GM19099 (cell line): ENCODE data around the gene TTC33.

Experiments used
- POLR2A ChIP-seq: IDR thresholded peaks from 3 replicates; pipeline ENCODE4 v1.6.1; 2011; ENCODE audit warnings: low read depth; ENCODE audit not compliant: insufficient read length; ENCODE audit errors: extremely low read depth

The TTC33 gene

DNA sequence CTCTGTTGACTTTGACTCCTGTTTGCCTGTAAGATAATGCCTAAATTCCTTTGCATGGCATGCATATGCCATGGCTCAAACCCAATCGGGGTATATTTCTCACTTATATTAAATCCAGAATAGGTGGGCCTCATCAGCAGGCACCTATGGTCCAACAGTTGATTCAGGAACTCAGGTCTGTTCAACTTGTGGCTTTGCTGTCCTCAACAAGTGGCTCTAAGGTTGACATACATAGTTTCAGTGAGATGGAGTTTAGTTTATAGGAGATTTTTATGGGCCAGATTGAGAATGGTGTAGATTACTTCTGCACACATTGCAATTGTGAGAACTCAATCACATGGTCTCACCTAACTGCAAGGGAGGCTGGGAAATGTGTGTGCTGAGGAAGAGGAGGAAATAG, 107.6 kb downstream of the TTC33 start:
- no peak for TF ChIP-seq POLR2A

DNA sequence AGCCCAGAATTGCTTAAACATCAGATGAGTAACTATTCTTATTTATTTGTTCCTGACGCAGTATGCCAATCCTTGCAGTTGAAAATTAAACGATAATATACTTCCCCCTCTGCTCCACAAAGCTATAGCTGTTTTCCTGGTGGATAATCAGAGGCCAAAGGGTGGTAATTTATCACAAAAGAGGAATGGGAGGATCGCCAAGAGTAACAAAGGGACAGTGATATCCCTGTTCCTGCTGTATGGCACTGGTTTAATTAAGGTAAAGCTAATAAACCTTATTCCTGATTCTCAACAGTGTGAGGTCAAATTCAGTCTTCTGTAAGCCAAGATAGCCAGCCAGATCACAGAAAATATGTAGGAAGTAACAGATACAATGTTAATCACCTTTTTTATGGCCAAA, 109.5 kb downstream of the TTC33 start:
- TF ChIP-seq POLR2A: no peak

DNA sequence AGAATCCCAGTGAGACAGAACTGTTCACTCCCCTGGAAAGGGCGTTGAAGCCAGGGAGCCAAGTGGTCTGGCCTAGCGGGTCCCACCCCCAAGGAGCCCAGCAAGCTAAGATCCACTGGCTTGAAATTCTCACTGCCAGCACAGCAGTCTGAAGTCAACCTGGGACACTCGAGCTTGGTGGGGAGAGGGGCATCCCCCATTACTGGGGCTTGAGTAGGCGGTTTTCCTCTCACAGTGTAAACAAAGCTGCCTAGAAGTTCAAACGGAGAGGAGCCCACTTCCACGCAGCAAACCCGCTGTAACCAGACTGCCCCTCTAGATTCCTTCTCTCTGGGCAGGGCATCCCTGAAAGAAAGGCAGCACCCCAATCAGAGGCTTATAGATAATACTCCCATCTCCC, 121.2 kb downstream of the TTC33 start:
- TF ChIP-seq POLR2A: no peak

DNA sequence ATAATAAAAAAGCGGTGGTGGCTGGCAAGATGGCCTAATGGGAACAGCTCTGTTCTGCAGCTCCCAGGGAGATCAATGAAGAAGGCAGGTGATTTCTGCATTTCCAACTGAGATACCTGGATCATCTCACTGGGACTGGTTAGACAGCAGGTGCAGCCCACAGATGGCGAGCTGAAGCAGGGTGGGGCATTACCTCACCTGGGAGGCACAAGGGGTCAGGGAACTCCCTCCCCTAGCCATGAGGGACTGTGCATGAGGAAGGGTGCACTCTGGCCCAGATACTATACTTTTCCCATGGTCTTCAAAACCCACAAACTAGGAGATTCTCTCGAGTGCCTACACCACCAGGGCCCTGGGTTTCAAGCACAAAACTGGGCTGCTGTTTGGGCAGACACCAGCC, 121.6 kb downstream of the TTC33 start:
- TF ChIP-seq POLR2A: no peak

DNA sequence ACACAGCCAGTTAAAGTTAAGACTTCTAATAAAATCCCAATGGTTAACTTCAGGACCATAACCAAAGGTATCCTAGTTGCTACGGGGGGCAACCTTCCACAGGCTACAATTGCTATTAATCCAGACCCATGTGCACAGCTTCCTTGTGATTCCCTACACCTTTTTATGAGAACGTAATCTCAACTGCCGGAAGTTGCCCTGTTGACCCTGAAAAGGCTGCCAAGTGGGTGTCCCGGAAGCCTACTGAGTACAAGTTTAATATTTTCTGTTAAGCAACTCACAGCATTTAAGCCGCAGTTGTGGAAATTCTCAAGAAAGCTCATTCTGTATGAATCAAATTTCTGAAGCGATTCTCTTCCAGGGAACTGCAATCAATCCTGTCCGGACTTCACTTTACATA, 124.5 kb downstream of the TTC33 start:
- TF ChIP-seq POLR2A: no peak

DNA sequence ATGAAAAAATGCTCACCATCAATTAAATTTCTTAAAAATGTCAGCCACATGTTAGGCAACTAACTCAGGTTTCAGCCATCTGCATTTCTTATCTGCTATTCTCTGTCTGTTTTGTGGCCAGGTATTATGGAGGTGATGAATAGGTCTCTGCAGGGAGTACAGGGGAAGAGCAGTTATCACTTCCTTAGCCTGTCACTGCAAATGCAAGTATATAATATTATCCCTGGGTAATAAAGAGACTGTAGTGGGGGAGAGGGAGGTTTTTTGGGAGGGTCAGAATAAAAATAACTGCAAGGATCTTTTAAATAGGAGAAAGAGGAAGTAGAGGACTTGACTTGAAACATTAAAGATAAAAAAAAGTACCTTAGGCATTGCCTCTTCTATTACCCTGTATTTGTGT, 125.6 kb downstream of the TTC33 start:
- TF ChIP-seq POLR2A: no peak

DNA sequence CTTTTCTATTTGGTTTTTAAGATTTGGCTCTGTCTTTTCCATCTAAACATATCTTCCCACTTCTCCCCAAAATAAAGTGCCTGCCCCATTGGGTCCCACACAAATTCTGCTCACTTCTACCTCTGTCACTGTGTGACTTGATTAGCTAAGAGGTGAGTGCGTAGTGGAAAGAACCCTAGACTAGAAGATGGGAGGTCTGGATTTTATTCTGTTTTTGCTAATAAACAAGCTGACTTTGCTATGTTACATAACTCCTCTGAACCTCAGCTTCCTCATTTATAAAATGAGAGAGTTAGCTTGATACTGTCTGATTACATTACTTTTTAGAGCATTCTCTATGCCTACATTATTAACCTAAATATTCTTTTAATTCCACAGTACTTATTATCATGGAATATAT, 127.4 kb downstream of the TTC33 start:
- no peak for TF ChIP-seq POLR2A

DNA sequence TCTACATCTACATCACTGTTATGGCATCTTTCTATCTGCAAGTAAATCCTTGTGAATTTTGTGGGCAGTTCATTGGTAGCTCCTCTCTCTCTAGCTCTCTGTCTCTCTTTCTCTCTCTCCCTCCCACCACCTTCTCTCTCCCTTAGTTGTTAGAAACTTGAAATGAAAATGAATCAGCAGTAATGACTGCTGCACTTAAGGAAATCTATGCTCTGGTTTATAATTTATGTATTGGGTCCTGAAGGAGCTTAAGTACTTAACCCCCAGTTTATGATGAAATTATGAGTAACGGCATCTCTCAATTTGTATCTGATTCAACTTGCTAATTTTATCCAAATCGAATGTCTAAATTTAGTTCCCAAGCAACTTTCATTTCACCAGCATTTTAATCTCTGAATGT, 128.1 kb downstream of the TTC33 start:
- no peak for TF ChIP-seq POLR2A

DNA sequence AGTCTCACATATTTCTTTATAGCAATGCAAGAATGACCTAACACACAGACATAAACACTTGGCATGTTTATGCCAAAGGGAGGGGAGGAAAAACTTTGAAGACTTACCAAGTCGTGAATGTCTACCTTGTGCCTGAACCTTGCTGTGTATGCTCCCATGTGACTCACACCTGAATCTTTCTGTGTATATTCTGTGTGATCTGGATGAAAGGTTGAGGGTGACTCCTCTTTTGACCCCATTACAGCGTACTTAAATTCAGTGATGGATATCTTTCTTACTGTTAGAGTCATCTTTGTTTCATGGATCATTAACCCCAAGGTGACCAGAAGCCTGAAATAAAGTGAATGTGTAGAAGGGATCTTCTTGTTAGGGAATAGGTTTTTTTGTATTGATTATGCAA, 129.0 kb downstream of the TTC33 start:
- no peak for TF ChIP-seq POLR2A

DNA sequence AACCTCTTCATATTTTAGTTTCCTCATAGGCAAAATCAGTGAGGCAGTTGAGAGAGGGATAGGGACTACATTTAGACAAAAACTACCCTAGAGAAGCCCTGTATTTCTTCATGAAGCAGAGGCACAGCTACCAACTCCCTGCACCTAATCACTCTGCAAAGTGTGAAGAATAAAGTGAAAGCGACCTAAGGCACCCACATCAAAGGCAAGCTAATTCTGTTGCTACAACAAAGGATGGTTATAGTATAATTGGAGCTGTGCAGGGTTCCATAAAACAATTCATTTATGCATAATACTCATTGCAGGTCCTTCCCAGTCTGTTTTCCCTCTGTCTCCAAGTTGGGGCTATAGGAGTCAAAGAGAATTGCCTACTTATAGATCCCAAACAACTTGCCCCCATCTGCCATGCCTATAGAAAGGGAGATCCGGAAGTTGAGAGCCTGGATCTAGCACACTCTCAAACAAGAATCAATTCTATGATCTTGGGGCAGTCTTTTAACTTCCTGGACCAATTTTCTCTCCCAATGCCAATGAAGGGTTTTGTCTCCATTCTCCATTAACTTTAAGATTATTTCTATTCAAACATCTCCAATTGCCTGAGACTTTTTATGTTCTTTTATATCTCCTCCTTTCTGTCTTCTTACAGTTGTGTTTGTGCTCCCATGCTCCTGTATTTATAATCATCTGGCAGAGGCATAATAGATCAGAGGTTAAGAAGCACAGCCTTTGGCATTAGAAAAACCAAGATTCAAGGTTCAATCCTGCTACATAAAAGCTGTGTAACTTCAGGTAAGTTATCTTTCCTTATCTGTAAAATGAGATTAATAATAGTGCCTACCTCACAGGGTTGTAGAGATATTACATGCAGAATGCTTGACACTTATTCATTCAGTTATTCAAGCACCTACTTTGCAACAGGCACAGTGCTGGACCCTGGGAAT, 132.0 kb downstream of the TTC33 start:
- no peak for TF ChIP-seq POLR2A

DNA sequence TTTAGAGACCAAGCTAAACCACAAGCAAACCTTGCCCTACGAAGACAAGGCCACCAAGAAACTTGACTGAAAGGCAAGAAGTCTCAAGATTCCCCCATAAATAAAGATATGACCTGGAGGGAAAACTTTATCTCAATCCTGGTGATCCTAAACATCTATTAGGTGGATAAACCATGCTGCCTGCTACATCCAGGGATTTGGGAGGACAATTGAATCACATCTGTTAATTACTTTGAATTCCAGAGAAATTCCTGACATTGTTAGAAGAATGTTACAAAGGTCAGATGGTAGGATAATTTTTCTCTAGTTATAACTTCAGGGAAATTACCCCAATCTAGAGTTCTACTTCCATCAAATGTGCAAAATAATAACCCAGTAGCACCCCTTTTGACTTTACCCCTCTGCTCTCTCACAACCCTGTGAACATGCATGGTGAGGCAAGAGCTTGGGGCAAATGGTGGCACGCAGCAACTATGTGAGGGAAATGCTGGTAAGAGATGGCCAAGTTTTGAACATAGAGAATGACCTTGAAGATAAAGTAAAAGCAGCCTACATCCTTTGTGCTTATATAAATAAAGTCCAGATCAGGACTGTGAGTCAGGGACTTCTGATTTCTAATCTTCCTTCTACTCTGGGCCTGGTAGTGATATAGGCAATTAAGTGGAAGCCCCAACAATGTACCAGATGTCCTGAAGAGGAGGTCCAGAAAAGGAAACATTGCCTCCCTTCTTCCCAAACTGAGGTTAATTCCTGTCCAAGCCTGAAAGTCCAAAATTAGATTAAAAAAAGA, 133.1 kb downstream of the TTC33 start:
- TF ChIP-seq POLR2A: no peak

DNA sequence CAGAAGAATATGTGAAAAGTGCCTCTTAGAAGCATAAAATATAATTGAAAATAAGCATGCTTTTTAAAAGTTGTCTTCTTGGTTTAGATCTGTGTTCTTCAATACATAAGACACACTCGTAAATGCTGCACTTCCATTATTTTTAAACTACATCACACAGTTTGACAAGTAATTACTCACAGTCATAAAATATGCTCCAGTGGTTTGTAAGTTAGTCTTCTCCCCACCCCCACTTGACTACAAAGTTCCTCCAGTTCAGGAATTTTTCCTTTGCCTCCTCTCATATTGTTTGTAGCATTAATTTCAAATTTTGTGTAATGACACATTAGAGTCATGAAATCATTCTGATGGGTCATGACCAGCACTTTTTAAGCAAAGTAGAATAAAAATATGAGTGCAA, 136.3 kb downstream of the TTC33 start:
- no peak for TF ChIP-seq POLR2A

DNA sequence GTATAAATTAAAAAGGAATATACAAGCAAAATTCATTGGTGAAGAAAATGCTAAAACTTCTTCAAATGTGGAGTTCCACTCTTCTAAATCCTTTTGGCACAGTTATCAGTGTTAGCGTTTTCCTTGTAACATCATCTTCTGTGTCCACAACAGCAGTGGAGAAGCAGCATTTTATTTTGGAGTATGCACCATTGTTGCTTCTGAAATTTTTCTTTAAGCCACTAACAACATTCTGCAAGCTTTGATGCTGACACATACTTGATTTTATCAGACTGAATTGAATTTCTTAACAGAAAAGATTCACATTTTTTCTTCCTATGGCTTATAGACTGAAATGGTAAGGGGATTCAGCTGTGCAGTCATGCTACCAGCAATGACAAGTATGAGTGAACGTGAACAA, 136.8 kb downstream of the TTC33 start:
- no peak for TF ChIP-seq POLR2A

DNA sequence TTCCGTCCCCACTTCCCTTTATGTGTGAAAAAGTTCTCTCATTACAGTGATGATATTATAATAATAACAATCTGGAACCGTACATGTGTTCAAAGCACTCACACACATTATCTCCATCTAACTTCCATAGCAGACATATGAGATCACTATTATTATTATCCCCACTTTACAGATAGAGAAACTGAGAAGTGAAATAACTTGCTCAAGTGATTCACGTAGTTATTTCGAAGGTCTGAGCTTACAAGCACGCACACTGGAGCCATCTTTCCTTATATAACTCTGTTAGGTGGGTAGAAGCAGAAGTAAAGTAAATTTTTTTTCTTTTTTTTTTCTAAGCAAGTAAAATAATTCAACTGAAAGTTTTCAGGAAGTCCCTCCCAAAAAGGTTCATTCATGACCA, 139.0 kb downstream of the TTC33 start:
- no peak for TF ChIP-seq POLR2A

DNA sequence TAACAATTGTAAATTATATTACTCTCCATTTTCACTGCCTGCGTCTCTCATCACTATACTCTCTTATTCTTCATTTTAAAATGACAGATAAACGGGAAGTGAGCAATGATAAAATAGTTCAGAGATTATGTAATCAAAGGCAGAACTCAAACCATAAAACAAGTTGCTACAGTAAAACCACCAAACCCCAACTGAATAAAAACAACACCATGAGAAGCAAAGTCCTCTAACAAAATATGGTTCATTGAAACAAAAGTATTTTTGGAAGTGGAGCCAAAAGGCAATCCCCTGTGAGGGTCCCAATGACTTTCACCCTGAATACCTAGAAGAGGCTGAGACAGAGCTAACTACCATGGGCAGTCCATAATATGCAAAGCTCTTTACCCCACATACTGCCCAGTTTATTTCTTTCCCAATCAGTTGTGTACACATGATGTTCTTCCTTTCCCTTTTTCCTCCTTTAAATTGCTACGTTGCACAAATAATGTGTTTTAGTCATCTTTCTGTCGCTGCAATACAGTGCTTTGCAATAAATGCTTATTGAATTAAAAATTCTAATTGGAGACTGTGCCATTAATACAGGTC, 140.1 kb downstream of the TTC33 start:
- no peak for TF ChIP-seq POLR2A
